Activated T-cell treated with anti-CD3 and anti-CD28 coated beads for 48 hours (primary cell): Measurements from ENCODE around the gene MED14.
"Not testable (repeated sequence)": the region's sequence is repeated elsewhere in the genome, so short reads cannot be mapped to it uniquely, and the experiment has no call there.

Experiments
- DNase-seq: peaks from one replicate; pipeline ENCODE4 v3.0.0-alpha.2; 2020; ENCODE audit warnings: low read depth

Gene MED14

DNA sequence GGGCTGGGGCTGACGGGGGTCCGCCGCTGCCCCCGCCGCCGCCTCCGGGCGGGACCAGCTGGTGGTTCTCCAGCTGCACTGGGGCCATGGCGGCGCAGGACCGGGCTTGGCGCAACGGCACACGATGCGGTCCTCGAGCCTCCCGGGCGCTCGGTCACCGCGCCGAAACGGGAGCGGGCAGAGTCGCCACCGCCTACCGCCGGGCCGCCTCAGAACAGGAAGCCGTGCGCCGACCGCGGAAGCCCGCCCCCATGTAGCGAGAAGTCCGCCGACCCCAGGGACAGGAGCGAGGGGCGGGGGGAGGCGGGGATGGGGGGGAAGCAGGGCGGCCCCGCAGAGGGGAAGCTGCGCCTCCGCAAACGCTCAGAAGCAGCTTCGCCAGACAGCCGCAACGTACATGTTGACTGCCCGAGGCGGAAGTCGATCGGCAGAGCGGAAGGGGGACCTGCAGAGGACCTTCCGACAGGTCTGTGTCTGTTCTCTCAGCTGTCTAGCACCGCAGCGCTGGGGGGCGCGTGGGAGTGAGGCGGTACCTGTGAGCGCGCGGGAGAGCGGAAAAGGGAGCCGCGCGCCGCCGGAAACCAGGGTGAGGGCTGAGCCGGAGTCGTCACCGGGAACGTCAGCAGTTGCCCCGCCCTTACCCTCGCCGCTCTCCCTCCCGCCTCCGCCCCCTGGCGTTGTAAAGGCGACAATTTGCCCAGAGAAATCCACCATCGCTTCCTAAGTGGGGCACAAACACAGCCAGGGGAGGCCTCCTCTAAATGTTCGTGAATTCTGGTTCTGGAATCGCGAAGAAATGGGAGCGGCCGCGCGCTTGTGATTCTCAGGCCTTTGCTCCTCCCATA, at the start of gene MED14:
Gene MED14 (minus strand): TSS at position 218 of the 845 bp plus-strand sequence. CDS start 130 bp downstream, at position 88.
- peak; percentile 87 for DNase-seq

DNA sequence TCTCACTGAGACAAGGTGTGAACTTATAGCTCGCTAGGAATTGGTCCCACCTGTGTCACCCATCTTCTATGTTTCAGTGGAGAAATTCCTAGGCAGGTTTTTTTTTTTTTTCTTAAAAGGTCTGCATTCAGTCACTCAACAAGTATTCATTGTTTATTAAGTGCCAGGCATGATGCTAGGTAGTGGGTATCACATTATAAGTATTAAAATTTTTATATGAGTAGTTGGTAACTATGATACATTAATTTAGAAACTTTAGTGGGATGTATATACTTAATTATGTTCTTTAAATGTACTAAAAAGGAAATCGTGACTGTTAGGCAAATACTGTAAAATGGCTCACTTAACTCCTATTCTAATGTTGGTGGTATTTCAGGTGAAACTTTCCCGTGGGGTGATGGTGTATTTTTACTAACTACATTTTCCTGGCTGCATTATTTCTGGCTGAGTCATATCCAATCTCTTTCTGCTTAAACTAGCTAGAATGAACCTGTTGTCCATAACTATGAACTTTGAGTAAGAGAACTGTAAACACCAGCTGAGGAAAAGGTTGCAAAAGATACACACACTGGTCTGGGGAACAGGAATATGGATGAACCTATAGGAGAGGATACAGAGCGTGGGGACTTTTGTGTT, 49.3 kb upstream of the MED14 start:
- no peak for DNase-seq

DNA sequence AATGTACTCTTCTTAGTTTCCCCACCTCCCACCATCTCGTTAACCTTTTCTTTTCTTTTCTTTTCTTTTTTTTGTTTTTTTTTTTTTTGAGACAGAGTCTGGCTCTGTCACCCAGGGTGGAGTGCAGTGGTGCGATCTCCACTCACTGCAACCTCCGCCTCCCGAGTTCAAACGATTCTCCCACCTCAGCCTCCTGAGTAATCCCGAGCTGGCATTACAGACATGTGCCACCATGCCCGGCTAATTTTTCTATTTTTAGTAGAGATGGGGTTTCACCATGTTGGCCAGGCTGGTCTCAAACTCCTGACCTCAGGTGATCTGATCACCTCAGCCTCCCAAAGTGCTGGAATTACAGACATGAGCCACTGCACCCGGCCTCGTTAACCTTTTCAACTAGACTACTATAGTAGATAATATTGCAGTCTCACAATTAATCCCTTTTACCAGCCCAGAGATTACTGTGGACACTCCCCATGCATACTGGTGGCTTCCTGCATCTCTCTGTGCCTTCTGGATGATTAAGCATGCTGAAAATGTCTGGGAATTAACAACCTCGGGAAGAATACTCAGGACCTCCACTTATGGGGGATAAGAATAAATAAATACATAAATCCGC, 47.4 kb upstream of the MED14 start:
- DNase-seq, result not testable (repeated sequence)

GRCh38 chrX:40780951-40781350, 45.6 kb upstream of the MED14 start:
- no peak for DNase-seq

GRCh38 chrX:40780082-40780481, 44.7 kb upstream of the MED14 start:
- DNase-seq, result no peak

GRCh38 chrX:40778861-40779575, 43.7 kb upstream of the MED14 start:
- DNase-seq, result no peak

DNA sequence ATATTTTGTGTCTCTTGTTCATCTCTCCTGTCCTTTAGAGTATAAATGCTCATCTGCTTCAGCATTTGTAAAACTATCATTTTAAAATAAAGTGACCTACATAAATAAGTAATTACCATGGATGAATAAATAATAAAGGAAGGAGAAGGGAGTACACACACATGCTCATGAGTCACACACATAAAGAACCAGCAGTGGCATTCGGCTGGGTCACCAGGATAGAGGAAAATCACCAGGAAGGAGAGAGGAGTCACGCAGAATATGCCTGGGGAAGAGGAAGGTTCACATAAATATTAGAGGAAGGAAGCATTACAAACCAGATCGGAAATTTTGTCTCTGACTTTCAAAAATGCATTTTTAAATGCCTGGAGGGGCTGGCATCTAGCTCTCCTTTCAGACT, 38.5 kb upstream of the MED14 start:
- DNase-seq, result no peak

DNA sequence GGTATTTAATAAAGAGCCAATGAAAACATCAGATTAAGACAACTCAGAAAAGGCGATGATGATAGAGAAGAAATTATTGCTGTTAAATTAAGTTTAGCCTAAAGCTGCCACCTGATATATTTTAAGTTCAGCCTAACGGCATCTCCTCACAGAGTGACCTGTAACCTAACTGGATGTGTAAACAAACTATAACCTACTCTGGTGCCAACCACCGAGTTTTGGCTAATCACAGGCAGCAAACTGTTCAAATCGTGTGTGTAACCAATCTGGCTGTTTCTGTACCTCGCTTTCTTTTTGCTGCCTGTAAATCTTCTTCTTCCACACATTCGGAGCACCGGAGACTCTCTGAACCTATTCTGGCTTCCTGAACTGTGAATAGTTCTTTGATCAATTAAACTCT, 37.8 kb upstream of the MED14 start:
- no peak for DNase-seq

DNA sequence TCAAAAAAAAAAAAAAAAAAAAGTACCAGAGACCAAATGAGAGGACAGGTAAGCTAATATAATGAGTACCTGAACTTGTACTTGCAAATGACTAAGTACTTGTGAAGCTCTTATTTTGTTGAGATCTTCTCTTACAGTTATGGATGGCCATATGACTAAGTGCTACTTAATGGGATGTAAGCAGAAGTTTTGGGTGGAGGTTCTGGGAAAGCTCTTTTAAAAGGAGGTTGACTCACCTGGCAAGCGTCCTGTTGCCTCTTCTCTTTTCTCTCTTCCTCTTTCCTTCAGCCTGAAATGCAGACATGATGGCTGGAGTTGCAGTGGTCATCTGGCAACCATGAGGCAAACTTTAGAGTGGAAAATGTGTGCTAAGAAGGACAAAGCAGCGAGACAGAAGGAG, 36.9 kb upstream of the MED14 start:
- no peak for DNase-seq

- no peak for DNase-seq
Observed at GRCh38 chrX:40761762-40762161, 26.4 kb upstream of the MED14 start.

GRCh38 chrX:40759374-40759773, 24.0 kb upstream of the MED14 start:
- no peak for DNase-seq

- DNase-seq, result no peak
Observed at GRCh38 chrX:40757058-40757457, 21.7 kb upstream of the MED14 start.

DNA sequence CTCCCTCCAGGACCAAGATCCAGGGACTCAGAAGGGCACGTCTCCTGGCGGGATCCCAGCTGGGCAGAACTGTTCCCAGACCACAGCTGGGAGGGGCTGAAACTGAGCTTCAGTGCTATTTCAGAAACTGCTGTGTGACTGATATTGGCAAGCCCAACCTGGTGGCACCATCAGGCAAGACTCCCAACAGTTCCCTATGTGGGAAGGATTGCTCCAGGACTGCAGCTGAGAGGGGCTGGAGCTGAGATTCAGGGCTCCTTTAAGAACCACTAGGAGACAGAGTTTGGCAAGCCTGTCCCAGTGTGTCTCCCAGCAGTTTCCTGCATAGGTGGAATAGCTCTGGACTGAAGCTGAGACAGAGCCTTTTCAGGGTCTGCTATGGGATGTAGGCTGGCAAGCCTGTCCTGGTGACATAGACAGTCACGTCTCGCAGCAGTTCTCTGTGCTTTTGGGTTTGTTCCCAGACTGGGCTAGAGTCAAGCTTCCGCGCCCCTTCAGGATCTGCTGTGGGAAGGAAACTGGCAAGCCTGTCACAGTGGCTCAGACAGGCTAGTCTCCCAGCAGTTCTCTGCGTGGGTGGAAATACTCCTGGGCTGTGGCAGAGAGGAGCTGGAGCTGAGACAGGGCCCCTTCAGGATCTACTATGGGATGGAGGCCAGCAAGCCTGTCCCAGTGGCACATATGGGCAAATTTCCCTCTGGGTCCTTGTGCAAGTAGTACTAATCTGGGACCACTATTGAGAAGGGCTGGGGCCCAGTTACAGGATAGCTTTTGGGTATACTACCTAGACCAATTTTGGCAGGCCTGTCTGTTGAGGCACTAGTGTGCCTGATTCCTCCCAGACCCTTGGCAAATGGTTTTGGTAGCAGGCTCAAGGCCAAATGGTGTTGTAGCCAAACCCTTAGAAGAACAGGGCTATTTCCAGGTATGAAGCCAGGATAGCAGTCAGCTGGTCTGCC, 20.2 kb upstream of the MED14 start:
- no peak for DNase-seq

DNA sequence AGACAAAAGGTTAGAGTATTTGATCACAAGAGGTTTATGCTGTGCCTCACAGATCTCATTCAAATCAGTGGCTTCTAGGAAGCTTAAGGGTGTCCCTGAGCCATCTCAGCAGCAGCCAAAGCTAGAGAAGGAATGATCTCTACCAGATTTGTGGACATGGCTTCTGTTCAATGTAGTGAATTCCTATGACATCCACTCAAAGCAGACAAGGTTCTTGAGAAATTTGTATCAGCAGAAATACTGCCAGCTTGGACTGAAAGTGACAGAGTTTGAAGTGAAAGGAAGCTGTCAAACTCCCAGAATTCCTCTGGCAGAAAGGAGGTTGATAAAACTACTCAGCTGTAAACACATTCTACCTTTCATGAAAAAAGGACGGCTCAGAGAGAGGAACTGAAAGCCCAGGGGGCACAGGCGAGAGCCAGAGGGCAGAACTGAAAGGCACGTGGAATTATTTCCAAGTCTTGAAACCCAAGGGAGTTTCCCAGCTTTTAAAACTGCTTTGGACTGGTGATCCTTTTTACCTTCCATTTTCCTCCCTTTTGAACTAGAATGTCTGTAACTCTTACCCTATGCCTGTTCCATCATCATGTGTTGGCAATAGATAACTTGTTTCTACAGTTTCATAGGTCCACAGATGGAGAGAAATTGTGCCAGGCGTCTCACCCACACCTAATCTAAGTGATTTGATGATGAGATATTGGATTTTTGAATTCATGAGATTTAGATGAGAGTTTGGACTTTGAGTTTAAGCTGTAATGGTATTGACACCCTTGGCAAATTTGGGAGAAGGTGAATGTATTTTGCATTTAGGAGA, 14.5 kb upstream of the MED14 start:
- no peak for DNase-seq

DNA sequence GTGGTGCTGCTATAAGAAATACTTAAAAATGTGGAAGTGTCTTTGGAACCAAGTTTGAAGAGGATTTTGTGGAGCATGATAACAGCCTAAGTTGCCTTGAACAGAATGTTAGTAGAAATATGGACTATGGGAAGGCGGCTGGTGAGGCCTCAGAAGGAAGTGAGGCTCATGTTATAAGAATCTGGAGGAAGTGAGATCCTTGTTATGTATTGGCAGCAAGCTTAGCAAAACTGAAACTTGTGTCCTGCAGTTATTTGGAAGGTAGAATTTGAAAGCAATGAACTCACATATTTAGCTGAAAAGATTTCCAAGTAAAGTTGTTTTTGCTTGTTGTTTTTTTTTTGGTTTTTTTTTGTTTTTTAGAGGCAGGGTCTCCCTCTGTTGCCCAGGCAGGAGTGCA, 13.6 kb upstream of the MED14 start:
- DNase-seq, result no peak

GRCh38 chrX:40746521-40746920, 11.2 kb upstream of the MED14 start:
- DNase-seq, result no peak

GRCh38 chrX:40736170-40736505, 796 bp upstream of the MED14 start:
- no peak for DNase-seq

DNA sequence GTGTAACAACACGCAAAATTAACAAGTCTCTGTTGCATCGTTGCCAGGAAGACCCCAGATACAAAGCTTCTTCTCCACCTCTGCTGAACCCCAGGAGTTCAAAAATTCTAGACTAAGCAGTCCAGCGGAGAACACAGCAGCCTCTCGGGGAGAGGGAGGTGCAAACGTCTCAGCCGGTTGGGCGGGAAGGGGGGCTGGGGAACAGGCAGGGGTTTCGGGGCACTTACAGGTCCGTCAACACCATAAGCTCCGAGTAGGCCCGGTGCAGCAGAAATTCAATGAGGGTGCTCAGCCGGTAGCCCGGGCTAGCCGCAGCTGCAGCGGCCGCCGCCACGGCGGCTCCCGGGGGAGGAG, 394 bp downstream of the MED14 start:
- no peak for DNase-seq

- no peak for DNase-seq
Observed at GRCh38 chrX:40733706-40734105, 1.6 kb downstream of the MED14 start.

DNA sequence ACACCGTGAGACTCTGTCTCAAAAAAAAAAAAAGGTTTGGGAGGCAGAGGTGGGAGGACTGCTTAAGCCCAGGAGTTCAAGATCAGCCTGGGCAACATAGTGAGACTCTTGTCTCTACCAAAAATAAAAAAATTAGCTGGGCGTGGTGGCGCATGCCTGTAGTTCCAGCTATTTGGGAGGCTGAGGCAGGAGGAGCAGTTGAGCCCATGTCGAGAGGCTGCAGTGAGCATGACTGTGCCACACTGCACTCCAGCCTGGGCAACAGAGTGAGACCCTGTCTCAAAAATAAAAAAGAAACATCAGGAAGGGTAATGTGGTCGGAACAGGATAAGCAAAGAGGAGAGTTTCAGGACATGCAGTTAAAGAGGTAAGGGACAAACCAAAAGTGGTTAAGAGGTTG, 2.8 kb downstream of the MED14 start:
- DNase-seq, result not testable (repeated sequence)
